ENCODE data around the gene FBXO33. TPM values are rescaled to one million over a fixed set of nuclear protein-coding genes. Genes with fewer than 3 reads are reported as not detected.

The FBXO33 gene
- total RNA-seq, 1 donor from 2014 or later = 13.6 TPM

DNA sequence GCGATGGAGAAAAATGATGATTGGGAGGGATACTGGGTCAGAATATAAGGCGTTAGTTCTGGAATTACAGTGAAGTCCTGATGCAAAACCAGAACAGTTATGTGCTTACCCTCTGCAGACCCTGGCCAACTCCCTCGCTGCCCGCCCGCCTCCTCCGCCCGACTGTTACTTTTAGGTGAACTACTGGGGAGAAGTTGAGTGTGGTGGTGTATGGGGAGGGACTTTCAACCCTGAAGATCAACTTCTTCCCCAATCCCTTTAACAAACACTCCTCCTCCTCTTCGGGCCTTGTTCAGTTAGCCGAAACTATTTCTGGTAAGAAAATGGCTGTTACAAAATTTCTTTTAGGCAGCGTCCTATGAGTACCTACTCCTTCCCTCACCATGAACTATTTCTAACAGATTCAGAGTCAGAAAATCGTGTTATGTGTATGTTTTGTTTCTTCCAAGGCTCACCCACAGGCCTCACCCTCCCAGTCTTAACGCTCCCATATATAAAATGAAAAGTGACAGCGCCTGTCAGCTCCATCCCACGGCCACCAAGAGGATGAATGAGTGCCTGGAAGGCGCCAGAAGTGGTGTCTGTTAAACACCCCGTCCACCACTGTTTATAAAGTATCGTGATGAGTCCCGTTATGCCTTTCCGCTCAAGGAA, 1.3 kb downstream of the FBXO33 start:
- peaks cover 25% of the 10 kb centered on the region for H3K4me1 Mint-ChIP-seq (ENCODE audit: low read depth)
- peak overlapping the region; percentile 87 for H3K4me3 Mint-ChIP-seq (ENCODE audit: low read depth)
- H3K9me3 Mint-ChIP-seq (ENCODE audit: low read depth) = no peaks in the 10 kb centered on the region

DNA sequence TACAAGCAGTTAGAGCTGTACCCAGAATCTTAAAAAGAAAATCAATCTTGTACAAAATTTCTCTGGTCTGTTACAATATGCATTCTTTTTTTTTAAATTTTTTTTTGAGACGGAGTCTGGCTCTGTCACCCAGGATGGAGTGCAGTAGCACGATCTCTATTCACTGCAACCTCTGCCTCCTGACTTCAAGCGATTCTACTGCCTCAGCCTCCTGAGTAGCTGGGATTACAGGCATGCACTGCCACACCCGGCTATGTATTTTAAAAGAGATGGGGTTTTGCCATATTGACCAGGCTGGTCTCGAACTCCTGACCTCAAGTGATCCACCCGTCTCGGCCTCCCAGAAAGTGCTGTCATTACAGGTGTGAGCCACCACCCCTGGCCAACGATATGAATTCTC, 4.1 kb downstream of the FBXO33 start:
- no peak for DNase-seq (ENCODE audit: low spot score, unreplicated experiment)
- Mint-ChIP-seq H3K4me3 (ENCODE audit: low read depth) (no peak overlapping the region), H3K4me1 (ENCODE audit: low read depth) (peaks cover 21% of the 10 kb centered on the region), H3K36me3 (ENCODE audit: insufficient read depth) (no peaks in the 10 kb centered on the region), H3K9me3 (ENCODE audit: low read depth) (no peaks in the 10 kb centered on the region), H3K27ac (no peak overlapping the region), H3K27me3 (no peaks in the 10 kb centered on the region)
- TF ChIP-seq, protein P1, sequence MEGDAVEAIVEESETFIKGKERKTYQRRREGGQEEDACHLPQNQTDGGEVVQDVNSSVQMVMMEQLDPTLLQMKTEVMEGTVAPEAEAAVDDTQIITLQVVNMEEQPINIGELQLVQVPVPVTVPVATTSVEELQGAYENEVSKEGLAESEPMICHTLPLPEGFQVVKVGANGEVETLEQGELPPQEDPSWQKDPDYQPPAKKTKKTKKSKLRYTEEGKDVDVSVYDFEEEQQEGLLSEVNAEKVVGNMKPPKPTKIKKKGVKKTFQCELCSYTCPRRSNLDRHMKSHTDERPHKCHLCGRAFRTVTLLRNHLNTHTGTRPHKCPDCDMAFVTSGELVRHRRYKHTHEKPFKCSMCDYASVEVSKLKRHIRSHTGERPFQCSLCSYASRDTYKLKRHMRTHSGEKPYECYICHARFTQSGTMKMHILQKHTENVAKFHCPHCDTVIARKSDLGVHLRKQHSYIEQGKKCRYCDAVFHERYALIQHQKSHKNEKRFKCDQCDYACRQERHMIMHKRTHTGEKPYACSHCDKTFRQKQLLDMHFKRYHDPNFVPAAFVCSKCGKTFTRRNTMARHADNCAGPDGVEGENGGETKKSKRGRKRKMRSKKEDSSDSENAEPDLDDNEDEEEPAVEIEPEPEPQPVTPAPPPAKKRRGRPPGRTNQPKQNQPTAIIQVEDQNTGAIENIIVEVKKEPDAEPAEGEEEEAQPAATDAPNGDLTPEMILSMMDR (IDR thresholded peaks at IDR 0.05; ENCODE audit: unreplicated experiment) = no peak

More for the DNA sequence above, 1.3 kb downstream of the FBXO33 start:
- DNase-seq (ENCODE audit: low spot score, unreplicated experiment) = no peak
- H3K36me3 Mint-ChIP-seq (ENCODE audit: insufficient read depth) = no peaks in the 10 kb centered on the region
- H3K27ac Mint-ChIP-seq = peak overlapping the region; percentile 99
- no peaks in the 10 kb centered on the region for H3K27me3 Mint-ChIP-seq
- TF ChIP-seq, protein P1 (IDR thresholded peaks at IDR 0.05; ENCODE audit: unreplicated experiment) = no peak

DNA sequence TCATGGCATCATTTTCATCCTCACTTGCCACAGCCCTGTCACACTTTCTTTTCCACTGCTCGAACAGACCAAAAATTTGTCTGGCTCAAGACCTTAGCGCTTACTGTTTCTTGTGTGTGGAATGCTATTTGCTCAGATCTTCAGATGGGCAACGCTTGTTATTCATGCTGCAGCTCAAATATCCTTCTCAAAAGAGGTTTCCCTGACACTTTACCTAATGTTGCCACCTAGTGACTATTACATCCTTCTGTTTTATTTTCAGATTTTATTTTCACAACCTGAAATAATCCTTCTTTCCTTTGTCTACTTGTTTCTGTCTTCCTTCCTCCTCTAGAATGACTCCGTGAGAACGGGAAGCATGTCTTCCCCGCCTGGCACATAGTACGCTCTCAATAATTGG, 5.6 kb downstream of the FBXO33 start:
- Mint-ChIP-seq H3K4me3 (ENCODE audit: low read depth) (no peak overlapping the region), H3K36me3 (ENCODE audit: insufficient read depth) (no peaks in the 10 kb centered on the region), H3K9me3 (ENCODE audit: low read depth) (no peaks in the 10 kb centered on the region), H3K4me1 (ENCODE audit: low read depth) (peaks cover 21% of the 10 kb centered on the region), H3K27me3 (no peaks in the 10 kb centered on the region), H3K27ac (no peak overlapping the region)
- TF ChIP-seq, protein P1 (IDR thresholded peaks at IDR 0.05; ENCODE audit: unreplicated experiment) = no peak
- no peak for DNase-seq (ENCODE audit: low spot score, unreplicated experiment)

DNA sequence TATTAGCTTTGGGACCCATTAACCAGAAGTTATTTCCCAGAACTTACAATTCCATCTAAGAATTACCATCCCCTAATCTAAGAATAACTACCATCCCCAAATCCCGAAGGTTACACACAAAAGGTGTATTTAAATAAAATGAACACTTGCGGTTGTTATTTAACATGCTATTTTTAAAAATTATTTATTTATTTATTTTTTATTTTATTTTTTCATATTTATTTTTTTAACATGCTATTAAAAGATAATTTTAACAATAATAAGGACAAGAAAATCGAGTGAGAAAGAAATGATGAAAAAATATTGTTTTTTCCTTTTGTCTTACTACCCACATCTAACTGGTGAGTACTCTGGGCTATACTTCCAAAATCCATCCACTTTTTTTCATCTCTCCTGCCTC, 6.3 kb downstream of the FBXO33 start:
- no peak overlapping the region for H3K27ac Mint-ChIP-seq
- peaks cover 18% of the 10 kb centered on the region for H3K4me1 Mint-ChIP-seq (ENCODE audit: low read depth)
- TF ChIP-seq, protein P1 (IDR thresholded peaks at IDR 0.05; ENCODE audit: unreplicated experiment) = no peak
- H3K9me3 Mint-ChIP-seq (ENCODE audit: low read depth) = no peaks in the 10 kb centered on the region
- no peak for DNase-seq (ENCODE audit: low spot score, unreplicated experiment)
- no peak overlapping the region for H3K4me3 Mint-ChIP-seq (ENCODE audit: low read depth)
- peaks cover 1% of the 10 kb centered on the region for H3K36me3 Mint-ChIP-seq (ENCODE audit: insufficient read depth)
- H3K27me3 Mint-ChIP-seq = no peaks in the 10 kb centered on the region

DNA sequence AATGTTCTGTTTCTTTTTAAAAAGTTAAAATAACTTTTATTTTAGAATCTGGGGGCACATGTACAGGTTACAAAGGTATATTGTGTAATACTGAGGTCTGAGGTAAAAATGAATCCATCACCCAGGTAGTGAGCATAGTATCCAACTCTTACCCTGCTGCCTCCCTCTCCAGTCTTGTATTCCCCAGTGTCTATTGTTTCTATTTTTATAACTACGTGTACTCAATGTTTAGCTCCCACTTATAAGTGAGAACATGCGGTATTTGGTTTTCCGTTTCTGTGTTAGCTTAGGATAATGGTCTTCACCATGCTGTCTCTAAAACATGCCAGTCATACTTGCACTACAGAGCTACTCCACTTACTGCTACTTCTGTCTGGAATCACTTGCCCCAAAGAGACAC, 8.4 kb downstream of the FBXO33 start:
- Mint-ChIP-seq H3K4me3 (ENCODE audit: low read depth) (no peak overlapping the region), H3K9me3 (ENCODE audit: low read depth) (peaks cover 3% of the 10 kb centered on the region), H3K27me3 (no peaks in the 10 kb centered on the region), H3K4me1 (ENCODE audit: low read depth) (peaks cover 5% of the 10 kb centered on the region), H3K36me3 (ENCODE audit: insufficient read depth) (peaks cover 7% of the 10 kb centered on the region), H3K27ac (no peak overlapping the region)
- no peak for DNase-seq (ENCODE audit: low spot score, unreplicated experiment)
- TF ChIP-seq, protein P1 (IDR thresholded peaks at IDR 0.05; ENCODE audit: unreplicated experiment) = no peak

Measured in progenitor cell of endocrine pancreas (in vitro differentiated cells).